Astrocyte (in vitro differentiated cells and primary cell): ENCODE results near the gene CLIC6.

Source experiments
- EZH2 ChIP-seq: IDR thresholded peaks from 2 replicates; pipeline ENCODE4 v1.6.1; 2012; ENCODE audit warnings: mild to moderate bottlenecking, low read length, inconsistent platforms; ENCODE audit not compliant: insufficient read depth
- TF ChIP-seq, protein P1 (sequence below): IDR thresholded peaks from 2 replicates; pipeline ENCODE4 v1.5.1; 2011; ENCODE audit warnings: low read depth, mild to moderate bottlenecking, inconsistent platforms, low read length, moderate library complexity; ENCODE audit not compliant: insufficient read depth

DNA sequence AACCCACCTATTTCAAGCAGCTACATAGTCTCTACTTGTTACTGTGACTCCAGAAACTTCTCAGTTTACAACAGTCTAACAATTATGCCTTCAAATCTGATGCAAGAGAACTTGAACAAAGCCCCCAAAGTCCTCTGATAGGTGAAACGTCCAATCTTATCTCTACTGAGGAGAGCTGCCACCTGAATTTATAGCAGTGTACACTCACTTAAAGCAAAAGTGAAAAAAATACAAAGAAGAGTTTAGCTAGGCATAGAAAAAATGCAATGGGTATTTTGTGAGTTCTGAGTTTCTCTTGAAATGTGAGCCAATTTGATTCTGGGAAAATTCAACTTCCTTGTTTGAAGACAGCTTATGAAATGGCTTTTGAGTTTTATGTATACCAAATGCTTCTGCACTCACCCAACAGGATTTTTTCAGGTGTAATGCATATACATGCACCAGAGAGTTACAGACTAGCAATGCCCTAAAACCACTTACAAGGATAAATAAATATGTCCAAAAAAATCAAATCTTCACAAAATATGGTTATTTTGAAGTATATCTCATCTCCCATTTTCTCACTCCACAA, 17.8 kb upstream of the CLIC6 start:
- TF ChIP-seq, protein P1, sequence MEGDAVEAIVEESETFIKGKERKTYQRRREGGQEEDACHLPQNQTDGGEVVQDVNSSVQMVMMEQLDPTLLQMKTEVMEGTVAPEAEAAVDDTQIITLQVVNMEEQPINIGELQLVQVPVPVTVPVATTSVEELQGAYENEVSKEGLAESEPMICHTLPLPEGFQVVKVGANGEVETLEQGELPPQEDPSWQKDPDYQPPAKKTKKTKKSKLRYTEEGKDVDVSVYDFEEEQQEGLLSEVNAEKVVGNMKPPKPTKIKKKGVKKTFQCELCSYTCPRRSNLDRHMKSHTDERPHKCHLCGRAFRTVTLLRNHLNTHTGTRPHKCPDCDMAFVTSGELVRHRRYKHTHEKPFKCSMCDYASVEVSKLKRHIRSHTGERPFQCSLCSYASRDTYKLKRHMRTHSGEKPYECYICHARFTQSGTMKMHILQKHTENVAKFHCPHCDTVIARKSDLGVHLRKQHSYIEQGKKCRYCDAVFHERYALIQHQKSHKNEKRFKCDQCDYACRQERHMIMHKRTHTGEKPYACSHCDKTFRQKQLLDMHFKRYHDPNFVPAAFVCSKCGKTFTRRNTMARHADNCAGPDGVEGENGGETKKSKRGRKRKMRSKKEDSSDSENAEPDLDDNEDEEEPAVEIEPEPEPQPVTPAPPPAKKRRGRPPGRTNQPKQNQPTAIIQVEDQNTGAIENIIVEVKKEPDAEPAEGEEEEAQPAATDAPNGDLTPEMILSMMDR: no peak
- no peak for TF ChIP-seq EZH2
